AG04449 (cell line): ENCODE measurements around the gene ZNF263.

ENCODE experiments used
- CTCF ChIA-PET: fragments of 350-600 bp; formaldehyde crosslinking; extraction: SDS; loops from one replicate; lab custom pipeline; 2021; ENCODE audit warnings: antibody characterized with exemption; lab: Yijun Ruan, JAX
- POLR2A ChIA-PET: fragments of 400-600, 350-600 bp; formaldehyde crosslinking; extraction: SDS; loops from one replicate; lab custom pipeline; 2020; ENCODE audit warnings: antibody characterized with exemption, inconsistent platforms; lab: Yijun Ruan, JAX
- DNase-seq: peaks from one replicate; pipeline ENCODE4 v3.0.0-alpha.2; 2010; ENCODE audit warnings: low read depth, low spot score
- H3K4me3 ChIP-seq: 2 replicates; pipeline ENCODE4 v1.5.1; 2011; ENCODE audit warnings: low read depth, mild to moderate bottlenecking, control low read depth, low read length
- CTCF ChIP-seq: IDR thresholded peaks from one replicate; pipeline ENCODE4 v1.5.1; 2011; ENCODE audit warnings: mild to moderate bottlenecking, moderate library complexity, low read length, control low read depth, inconsistent platforms; ENCODE audit not compliant: insufficient read depth; ENCODE audit errors: missing control alignments

The ZNF263 gene

GRCh38 chr16:3242709-3243108, 40.6 kb upstream of the ZNF263 start:
- no peak for DNase-seq
- TF ChIP-seq CTCF: no peak
- no peak overlapping the region for H3K4me3 ChIP-seq
- POLR2A ChIA-PET: no interaction called here
- CTCF ChIA-PET: no interaction called here

DNA sequence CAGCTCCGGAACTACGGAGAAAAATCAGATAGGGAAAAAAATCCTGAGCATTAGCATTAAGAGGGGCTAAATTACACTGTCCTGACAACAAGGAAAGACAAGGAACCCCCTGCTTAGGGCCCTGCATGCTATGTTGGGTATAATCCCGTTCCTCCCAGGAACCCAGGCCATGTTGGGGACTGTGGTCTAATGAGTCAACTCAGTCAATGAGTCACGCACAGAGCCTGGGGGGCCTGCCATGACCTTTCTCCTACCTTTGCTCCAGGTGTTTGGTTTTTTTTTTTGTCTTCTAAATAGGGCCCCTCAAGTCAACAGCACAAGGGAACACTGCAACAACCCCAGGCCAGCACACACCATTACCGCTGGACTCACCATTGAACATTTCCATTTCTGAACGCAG, 39.4 kb upstream of the ZNF263 start:
- ChIA-PET POLR2A (no interaction called here), CTCF (no interaction called here)
- DNase-seq: no peak
- no peak overlapping the region for H3K4me3 ChIP-seq
- TF ChIP-seq CTCF: no peak

- no peak for TF ChIP-seq CTCF
- no peak overlapping the region for H3K4me3 ChIP-seq
- POLR2A ChIA-PET: no interaction called here
- CTCF ChIA-PET: no interaction called here
- DNase-seq: no peak
These were observed 37.3 kb upstream of the ZNF263 start for GRCh38 chr16:3246002-3246401.

GRCh38 chr16:3246876-3247275, 36.4 kb upstream of the ZNF263 start:
- no peak overlapping the region for H3K4me3 ChIP-seq
- POLR2A ChIA-PET: no interaction called here
- TF ChIP-seq CTCF: no peak
- no peak for DNase-seq
- CTCF ChIA-PET: no interaction called here

DNA sequence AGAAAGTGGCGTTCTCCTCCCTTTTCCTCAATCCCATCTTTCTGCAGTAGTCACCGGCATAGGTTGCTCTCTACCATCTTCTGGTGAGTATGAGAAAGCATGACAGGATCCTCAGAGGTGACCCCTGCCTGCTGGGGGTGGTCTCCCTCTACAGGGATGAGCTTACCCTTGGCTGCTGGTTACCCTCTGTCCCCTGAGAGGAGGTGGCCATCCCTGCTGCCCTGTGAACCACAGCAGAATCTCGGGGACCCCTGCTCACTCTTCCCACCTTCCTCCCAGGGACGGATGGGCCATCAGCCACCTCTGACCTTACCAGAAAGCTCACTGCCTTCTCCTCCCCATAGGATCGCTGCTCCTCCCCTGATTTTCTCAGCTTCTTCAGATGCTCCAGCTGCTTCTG, 34.7 kb upstream of the ZNF263 start:
- POLR2A ChIA-PET: interaction anchor here (0.6 kb wide), 1 partner anchor 639 kb away, joined by 4 read pairs; no protein-coding TSS in a partner anchor
- CTCF ChIA-PET: no interaction called here
- no peak overlapping the region for H3K4me3 ChIP-seq
- no peak for TF ChIP-seq CTCF
- DNase-seq: no peak

DNA sequence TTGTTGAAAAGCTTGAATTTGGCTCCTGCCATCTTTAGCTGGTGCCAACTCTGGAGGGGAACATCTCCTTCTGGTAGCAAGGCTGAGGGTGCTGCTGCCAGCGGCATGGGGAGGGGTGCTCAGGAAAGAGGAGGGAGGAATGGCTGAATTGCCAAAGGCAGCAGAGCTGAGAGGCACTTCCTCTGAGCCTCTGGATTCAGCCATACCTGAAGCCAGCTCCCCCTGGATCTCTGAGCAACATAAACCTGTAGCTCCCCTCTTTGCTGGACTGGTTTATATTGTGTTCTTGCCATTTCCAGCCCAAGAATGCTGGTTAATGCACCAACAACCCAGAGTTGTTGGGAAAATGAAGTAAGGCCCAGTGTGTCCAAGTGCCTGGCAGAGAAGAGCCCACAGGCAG, 34.3 kb upstream of the ZNF263 start:
- no peak overlapping the region for H3K4me3 ChIP-seq
- no peak for DNase-seq
- TF ChIP-seq CTCF: no peak
- POLR2A ChIA-PET: no interaction called here
- CTCF ChIA-PET: no interaction called here
